Measurements from ENCODE around the gene SELENOF.

GRCh38 chr1:86915737-86916235 lies 1.9 kb upstream of the SELENOF start:
- TF ChIP-seq CTCF (IDR thresholded peaks at IDR 0.05) (no peak), POLR2A (IDR thresholded peaks at IDR 0.05) (no peak)
